GM18508 (cell line): Measurements from ENCODE around the gene PKNOX1.
"Not testable (repeated sequence)": the region's sequence is repeated elsewhere in the genome, so short reads cannot be mapped to it uniquely, and the experiment has no call there.

ENCODE experiments used
- ATAC-seq: cut with Tn5 transposase; IDR thresholded peaks from one replicate; pipeline ENCODE4 v1.9.1; 2021; ENCODE audit warnings: moderate number of reproducible peaks; ENCODE audit not compliant: insufficient read depth, unreplicated experiment

Gene PKNOX1

GRCh38 chr21:43042169-43042568 lies 67.8 kb downstream of the PKNOX1 start:
- not testable (repeated sequence) for ATAC-seq

- not testable (repeated sequence) for ATAC-seq
These were observed 68.9 kb downstream of the PKNOX1 start for GRCh38 chr21:43043291-43043690.

- ATAC-seq = not testable (repeated sequence)
These were observed 70.2 kb downstream of the PKNOX1 start for GRCh38 chr21:43044547-43044946.

- not testable (repeated sequence) for ATAC-seq
These were observed 71.0 kb downstream of the PKNOX1 start for GRCh38 chr21:43045165-43045875.

GRCh38 chr21:43045876-43046821 lies 71.8 kb downstream of the PKNOX1 start:
- not testable (repeated sequence) for ATAC-seq

- ATAC-seq = not testable (repeated sequence)
These were observed 78.8 kb downstream of the PKNOX1 start for GRCh38 chr21:43053112-43053511.

GRCh38 chr21:43062955-43063664 lies 88.7 kb downstream of the PKNOX1 start:
- ATAC-seq = not testable (repeated sequence)

- ATAC-seq = not testable (repeated sequence)
These were observed 90.0 kb downstream of the PKNOX1 start for GRCh38 chr21:43064265-43064917.

GRCh38 chr21:43065991-43066390 lies 91.6 kb downstream of the PKNOX1 start:
- not testable (repeated sequence) for ATAC-seq

GRCh38 chr21:43066690-43067089 lies 92.3 kb downstream of the PKNOX1 start:
- not testable (repeated sequence) for ATAC-seq

GRCh38 chr21:43068065-43068464 lies 93.7 kb downstream of the PKNOX1 start:
- ATAC-seq = not testable (repeated sequence)

- ATAC-seq = not testable (repeated sequence)
These were observed 95.3 kb downstream of the PKNOX1 start for GRCh38 chr21:43069682-43070081.

- ATAC-seq = not testable (repeated sequence)
These were observed 98.4 kb downstream of the PKNOX1 start for GRCh38 chr21:43072742-43073141.

- ATAC-seq = not testable (repeated sequence)
These were observed 100.2 kb downstream of the PKNOX1 start for GRCh38 chr21:43074401-43075169.

GRCh38 chr21:43075170-43076022 lies 101.0 kb downstream of the PKNOX1 start, which contains the start of gene CBS:
Gene CBS, minus strand, starts transcription at chr21:43075835. Its CDS starts 3,642 bp downstream, at chr21:43072193.
- ATAC-seq = not testable (repeated sequence)

- ATAC-seq = not testable (repeated sequence)
These were observed 101.8 kb downstream of the PKNOX1 start for GRCh38 chr21:43076023-43076637.

GRCh38 chr21:43076643-43077042 lies 102.3 kb downstream of the PKNOX1 start:
- not testable (repeated sequence) for ATAC-seq
